B cell (primary cell): ENCODE data around the gene WASF2.

Source experiments
- EZH2 ChIP-seq: IDR thresholded peaks from 2 replicates; pipeline ENCODE4 v1.6.1; 2012; ENCODE audit warnings: borderline replicate concordance, low read depth, mild to moderate bottlenecking, moderate library complexity, low read length; ENCODE audit not compliant: insufficient read depth, poor library complexity, severe bottlenecking
- TF ChIP-seq, protein P1 (sequence below): fragments of 200-600 bp; IDR thresholded peaks from one replicate; pipeline ENCODE4 v1.8.0; 2022; ENCODE audit warnings: antibody characterized with exemption, mild to moderate bottlenecking

DNA sequence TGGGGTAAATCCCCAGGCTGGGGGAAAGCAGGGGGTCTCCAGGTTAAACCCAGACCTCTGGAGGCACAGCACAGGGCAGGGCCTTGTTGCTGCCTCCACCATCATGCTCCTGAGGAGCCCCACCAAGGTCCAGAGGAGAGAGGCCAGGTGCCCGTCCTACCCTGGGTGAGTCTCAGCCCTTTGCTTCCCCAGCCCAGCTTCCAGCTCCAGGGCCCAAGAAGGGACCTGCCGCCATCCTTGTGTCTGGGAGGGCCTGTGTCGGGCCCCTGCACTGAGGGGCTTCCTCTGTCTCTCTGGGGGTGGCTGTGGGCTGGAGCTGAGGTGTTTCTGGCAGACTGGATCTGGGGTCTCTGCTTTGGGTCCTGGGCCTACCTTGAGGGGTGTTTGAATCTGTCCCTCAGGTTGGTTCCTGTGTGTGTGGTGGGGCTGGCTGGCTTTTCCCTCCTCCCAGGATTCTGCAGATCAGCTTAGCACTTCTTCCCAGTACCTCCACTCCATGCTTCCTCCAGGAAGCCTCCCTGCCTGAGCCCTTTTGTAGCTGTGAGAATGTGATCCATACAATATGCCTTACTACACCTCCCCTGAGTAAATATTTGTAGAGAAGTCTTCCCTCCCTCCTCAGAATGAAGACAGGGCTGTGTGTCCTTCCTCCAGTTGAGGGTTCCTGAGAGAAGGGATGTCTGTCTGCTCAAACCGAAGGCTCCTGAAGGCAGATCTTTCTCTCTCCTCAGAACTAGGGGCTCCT, 91.4 kb downstream of the WASF2 start:
- TF ChIP-seq EZH2 = no peak
- TF ChIP-seq, protein P1, sequence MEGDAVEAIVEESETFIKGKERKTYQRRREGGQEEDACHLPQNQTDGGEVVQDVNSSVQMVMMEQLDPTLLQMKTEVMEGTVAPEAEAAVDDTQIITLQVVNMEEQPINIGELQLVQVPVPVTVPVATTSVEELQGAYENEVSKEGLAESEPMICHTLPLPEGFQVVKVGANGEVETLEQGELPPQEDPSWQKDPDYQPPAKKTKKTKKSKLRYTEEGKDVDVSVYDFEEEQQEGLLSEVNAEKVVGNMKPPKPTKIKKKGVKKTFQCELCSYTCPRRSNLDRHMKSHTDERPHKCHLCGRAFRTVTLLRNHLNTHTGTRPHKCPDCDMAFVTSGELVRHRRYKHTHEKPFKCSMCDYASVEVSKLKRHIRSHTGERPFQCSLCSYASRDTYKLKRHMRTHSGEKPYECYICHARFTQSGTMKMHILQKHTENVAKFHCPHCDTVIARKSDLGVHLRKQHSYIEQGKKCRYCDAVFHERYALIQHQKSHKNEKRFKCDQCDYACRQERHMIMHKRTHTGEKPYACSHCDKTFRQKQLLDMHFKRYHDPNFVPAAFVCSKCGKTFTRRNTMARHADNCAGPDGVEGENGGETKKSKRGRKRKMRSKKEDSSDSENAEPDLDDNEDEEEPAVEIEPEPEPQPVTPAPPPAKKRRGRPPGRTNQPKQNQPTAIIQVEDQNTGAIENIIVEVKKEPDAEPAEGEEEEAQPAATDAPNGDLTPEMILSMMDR = no peak
